GM23248 (cell line): ENCODE results near the gene CAPN14.

Experiments used
- EZH2 ChIP-seq: fragments of 200-600 bp; sonication (generic); IDR thresholded peaks from 2 replicates; pipeline ENCODE4 v1.6.1; 2018; ENCODE audit warnings: antibody characterized with exemption, mild to moderate bottlenecking; ENCODE audit not compliant: insufficient read depth, poor library complexity, severe bottlenecking
- EZH2phosphoT487 ChIP-seq: fragments of 200-600 bp; sonication (generic); IDR thresholded peaks from 2 replicates; pipeline ENCODE4 v1.6.1; 2018; ENCODE audit warnings: antibody characterized with exemption, moderate library complexity, mild to moderate bottlenecking, low read depth; ENCODE audit not compliant: insufficient read depth

- TF ChIP-seq EZH2 = no peak
- TF ChIP-seq EZH2phosphoT487 = no peak
These were observed 50.4 kb downstream of the CAPN14 start for GRCh38 chr2:31166925-31167324.
